Lung (tissue), 12 donors: ENCODE measurements around the gene IRGC. TPM values are rescaled to one million over a fixed set of nuclear protein-coding genes. Genes with fewer than 3 reads are reported as not detected.
A peak's percentile ranks its signal among the peaks of the same experiment; 100 is the strongest.

Source experiments
- ATAC-seq: fragments of 200-7000 bp; cut with Tn5 transposase; one replicate; pipeline ENCODE4 v1.9.1; 2020; ENCODE audit warnings: moderate number of reproducible peaks; ENCODE audit not compliant: insufficient read depth, low FRiP score
- DNase-seq, 3 donors: peaks; one replicate each; pipeline ENCODE4 v3.0.0-alpha.2; 2013 to 2017
- H3K27ac ChIP-seq, 2 donors: one replicate each; pipeline ENCODE4 v1.5.1; 2013; ENCODE audit warnings: mild to moderate bottlenecking in 2 of 2, moderate library complexity in 2 of 2, control low read depth in 1 of 2, inconsistent platforms in 1 of 2, low read depth in 1 of 2, low read length in 1 of 2
- H3K27me3 ChIP-seq, 3 donors: one replicate each; pipeline ENCODE4 v1.5.1; 2013; ENCODE audit warnings: low read length in 2 of 3; ENCODE audit not compliant: control insufficient read depth in 3 of 3, insufficient read depth in 3 of 3
- H3K36me3 ChIP-seq, 4 donors: one replicate each; pipeline ENCODE4 v1.5.1; 2013; ENCODE audit warnings: low read length in 4 of 4, mild to moderate bottlenecking in 1 of 4, moderate library complexity in 1 of 4; ENCODE audit not compliant: control insufficient read depth in 4 of 4, insufficient read depth in 4 of 4
- H3K4me1 ChIP-seq, 5 donors: one replicate each; pipeline ENCODE4 v1.5.1; 2013; ENCODE audit warnings: low read length in 5 of 5, mild to moderate bottlenecking in 2 of 5, moderate library complexity in 1 of 5; ENCODE audit not compliant: control insufficient read depth in 5 of 5, insufficient read depth in 5 of 5
- H3K4me3 ChIP-seq: one replicate; pipeline ENCODE4 v1.5.1; 2013; ENCODE audit warnings: mild to moderate bottlenecking, control low read depth, moderate library complexity
- H3K9ac ChIP-seq, 2 donors: one replicate each; pipeline ENCODE4 v1.5.1; 2013; ENCODE audit warnings: low read length in 2 of 2, control low read depth in 1 of 2; ENCODE audit not compliant: insufficient read depth in 1 of 2
- H3K9me3 ChIP-seq, 4 donors: one replicate each; pipeline ENCODE4 v1.5.1; 2013; ENCODE audit warnings: low read length in 3 of 4, mild to moderate bottlenecking in 1 of 4, moderate library complexity in 1 of 4; ENCODE audit not compliant: control insufficient read depth in 4 of 4, insufficient read depth in 3 of 4
- CTCF ChIP-seq: IDR thresholded peaks from 2 replicates; pipeline ENCODE4 v1.5.1; 2012; ENCODE audit warnings: mild to moderate bottlenecking; ENCODE audit errors: control extremely low read depth, extremely low read depth
- WGBS, 2 donors: extraction: QIAGEN DNeasy Blood & Tissue Kit; methylation state at CpG; one replicate each; pipeline ENCODE4 v1.1.7; 2013; 5-methylcytosine and 5-hydroxymethylcytosine counted together
- polyA plus RNA-seq, 2 donors: library from polyadenylated mRNA; stranded (reverse); fragments of 200-250 nt; gene quantifications; one replicate each; pipeline ENCODE4 v1.2.1, GENCODE V29; 2013
- total RNA-seq, 2 donors: library from RNA; depleted of rRNA in 1 of 2; stranded (reverse); fragments of >200 nt in 1 of 2; gene quantifications; one replicate each; pipeline ENCODE4 v1.2.1, GENCODE V29; 2014 to 2021
- donor health status: control.
- donor health status: control.
- donor health status: Bipolar disorder and iron deficiency.
- donor health status: healthy.
- donor health status: DM: yes; HTN: yes; CAD: no.

IRGC gene
- total and polyA plus RNA-seq, 4 donors, result not detected

GRCh38 chr19:43690444-43690843, 25.4 kb upstream of the IRGC start:
- DNase-seq, result no peak
- H3K9me3 ChIP-seq, result peaks cover 0 to 15% (median 9%) of the 10 kb centered on the region in 4 donors
- H3K4me3 ChIP-seq, result no peak overlapping the region
- TF ChIP-seq CTCF, result no peak
- H3K27ac ChIP-seq, result no peak overlapping the region
- ATAC-seq, result no peak
- no peak overlapping the region for H3K9ac ChIP-seq
- H3K4me1 ChIP-seq, result no peaks in the 10 kb centered on the region
- peaks cover 0 to 8% (median 0%) of the 10 kb centered on the region in 3 donors for H3K27me3 ChIP-seq
- WGBS, 2 donors, result 57 to 60% methylated on average over 3 of the region's 3 CpGs
- no peaks in the 10 kb centered on the region for H3K36me3 ChIP-seq

DNA sequence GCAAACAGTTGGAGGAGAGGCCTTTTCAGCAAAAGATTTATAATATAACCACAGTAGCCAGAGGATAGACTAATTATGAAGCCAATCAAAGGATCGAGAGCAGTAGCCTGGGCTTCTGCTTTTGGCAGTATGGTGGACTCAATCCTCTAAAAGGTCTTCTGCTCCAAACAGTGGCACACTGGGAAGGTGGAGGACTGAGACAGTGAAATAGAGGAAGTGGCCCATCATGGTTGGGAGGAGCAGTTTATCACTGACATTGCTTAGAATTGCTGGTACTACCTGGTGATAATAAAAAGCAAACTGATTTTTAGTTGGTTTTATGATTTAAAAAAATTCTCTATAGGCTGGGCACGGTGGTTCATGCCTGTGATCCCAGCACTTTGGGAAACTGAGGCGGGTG, 25.0 kb upstream of the IRGC start:
- 92 to 93% methylated on average over 3 of the region's 3 CpGs for WGBS, 2 donors
- H3K9ac ChIP-seq, result no peak overlapping the region
- no peaks in the 10 kb centered on the region for H3K4me1 ChIP-seq
- H3K9me3 ChIP-seq, result peaks cover 0 to 17% (median 10%) of the 10 kb centered on the region in 4 donors
- H3K27me3 ChIP-seq, result peaks cover 0 to 8% (median 0%) of the 10 kb centered on the region in 3 donors
- DNase-seq (no peak), ATAC-seq (no peak)
- no peak overlapping the region for H3K4me3 ChIP-seq
- H3K27ac ChIP-seq, result no peak overlapping the region
- TF ChIP-seq CTCF, result no peak
- H3K36me3 ChIP-seq, result no peaks in the 10 kb centered on the region

DNA sequence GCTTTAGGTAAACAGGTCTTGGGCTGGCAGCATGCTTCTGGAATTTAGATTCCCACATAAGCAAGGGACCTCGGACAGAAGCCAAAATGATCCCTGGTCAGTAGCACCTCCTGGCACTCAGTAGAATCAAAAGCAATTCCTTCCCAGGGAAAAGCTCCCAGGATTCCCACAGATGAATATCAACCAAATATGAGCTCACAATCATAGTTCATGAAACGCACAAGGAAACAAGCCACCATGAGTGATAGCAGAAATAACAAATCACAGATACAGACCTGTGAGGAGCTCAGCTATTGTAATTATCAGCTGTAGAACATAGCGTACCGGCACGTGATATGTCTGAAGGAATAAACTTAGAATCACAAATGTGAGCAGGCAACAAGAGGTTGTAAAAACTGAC, 24.1 kb upstream of the IRGC start:
- WGBS, 2 donors, result 93 to 99% methylated on average over 5 of the region's 5 CpGs
- H3K9ac ChIP-seq, result no peak overlapping the region
- peaks cover 0 to 8% (median 0%) of the 10 kb centered on the region in 3 donors for H3K27me3 ChIP-seq
- H3K4me1 ChIP-seq, result no peaks in the 10 kb centered on the region
- peaks cover 0 to 22% (median 11%) of the 10 kb centered on the region in 4 donors for H3K9me3 ChIP-seq
- ATAC-seq (no peak), DNase-seq (no peak)
- TF ChIP-seq CTCF, result no peak
- no peak overlapping the region for H3K27ac ChIP-seq
- H3K36me3 ChIP-seq, result no peaks in the 10 kb centered on the region
- H3K4me3 ChIP-seq, result no peak overlapping the region

- DNase-seq (no peak), ATAC-seq (no peak)
- H3K9me3 ChIP-seq, result peaks cover 0 to 26% (median 11%) of the 10 kb centered on the region in 4 donors
- H3K9ac ChIP-seq, result no peak overlapping the region
- H3K27ac ChIP-seq, result peak overlapping the region in 1 of 2 donors; percentile 15
- no peak for TF ChIP-seq CTCF
- H3K36me3 ChIP-seq, result no peaks in the 10 kb centered on the region
- WGBS, 2 donors, result 47 to 70% methylated on average over 2 of the region's 2 CpGs
- H3K4me3 ChIP-seq, result no peak overlapping the region
- H3K4me1 ChIP-seq, result no peaks in the 10 kb centered on the region
- H3K27me3 ChIP-seq, result peaks cover 0 to 8% (median 0%) of the 10 kb centered on the region in 3 donors
Measured at GRCh38 chr19:43692385-43692784, 23.5 kb upstream of the IRGC start.
